Liver (tissue), 9 donors: ENCODE results near the gene TMEM254. TPM values are rescaled to one million over a fixed set of nuclear protein-coding genes. Genes with fewer than 3 reads are reported as not detected.

ENCODE experiments used
- DNase-seq: peaks from one replicate; pipeline ENCODE4 v3.0.0-alpha.2; 2017; ENCODE audit warnings: low spot score
- H3K27ac ChIP-seq, 2 donors: one replicate each; pipeline ENCODE4 v1.7.0; 2013; ENCODE audit warnings: inconsistent platforms in 2 of 2, low read length in 2 of 2, control low read depth in 1 of 2, low read depth in 1 of 2, mild to moderate bottlenecking in 1 of 2
- H3K27me3 ChIP-seq, 4 donors: one replicate each; pipeline versions ENCODE4 v1.6.1 to v1.7.0; 2013; ENCODE audit warnings: low read length in 3 of 4, inconsistent platforms in 1 of 4, mild to moderate bottlenecking in 1 of 4, moderate library complexity in 1 of 4; ENCODE audit not compliant: control insufficient read depth in 4 of 4, insufficient read depth in 4 of 4
- H3K36me3 ChIP-seq, 4 donors: one replicate each; pipeline versions ENCODE4 v1.6.1 to v1.7.0; 2013; ENCODE audit warnings: low read length in 3 of 4, mild to moderate bottlenecking in 3 of 4, low read depth in 1 of 4, moderate library complexity in 1 of 4; ENCODE audit not compliant: control insufficient read depth in 4 of 4, insufficient read depth in 3 of 4
- H3K4me1 ChIP-seq, 4 donors: one replicate each; pipeline versions ENCODE4 v1.6.1 to v1.7.0; 2013; ENCODE audit warnings: low read length in 3 of 4, mild to moderate bottlenecking in 3 of 4, moderate library complexity in 1 of 4; ENCODE audit not compliant: control insufficient read depth in 4 of 4, insufficient read depth in 4 of 4
- H3K4me3 ChIP-seq, 3 donors: one replicate each; pipeline versions ENCODE4 v1.6.1 to v1.7.0; 2013; ENCODE audit warnings: low read length in 3 of 3, control low read depth in 1 of 3, low read depth in 1 of 3, mild to moderate bottlenecking in 1 of 3
- H3K9ac ChIP-seq, 2 donors: one replicate each; pipeline ENCODE4 v1.7.0; 2013; ENCODE audit warnings: low read length in 2 of 2, mild to moderate bottlenecking in 2 of 2, moderate library complexity in 2 of 2, control low read depth in 1 of 2, low read depth in 1 of 2
- H3K9me3 ChIP-seq, 4 donors: one replicate each; pipeline versions ENCODE4 v1.6.1 to v1.7.0; 2013; ENCODE audit warnings: low read length in 3 of 4; ENCODE audit not compliant: control insufficient read depth in 4 of 4
- ATF3 ChIP-seq: IDR thresholded peaks from 2 replicates; pipeline ENCODE4 v1.6.1; 2016; ENCODE audit warnings: antibody characterized with exemption
- CTCF ChIP-seq: fragments of 150-350 bp; IDR thresholded peaks from 2 replicates; pipeline ENCODE4 v1.5.1; 2017; ENCODE audit warnings: improper control_type of control experiment, low read depth, low read length; ENCODE audit not compliant: missing input control
- EGR1 ChIP-seq, 2 donors: IDR thresholded peaks; 2 replicates each; pipeline ENCODE4 v1.6.1; 2016 to 2018; ENCODE audit warnings: antibody characterized with exemption in 2 of 2, low read depth in 2 of 2
- FOXA1 ChIP-seq: IDR thresholded peaks from 2 replicates; pipeline ENCODE4 v1.6.1; 2016; ENCODE audit warnings: antibody characterized with exemption
- FOXA2 ChIP-seq: IDR thresholded peaks from 2 replicates; pipeline ENCODE4 v1.6.1; 2016; ENCODE audit warnings: antibody characterized with exemption
- GABPA ChIP-seq, 2 donors: IDR thresholded peaks in 1 of 2; conservative IDR thresholded peaks in 1 of 2; 2 replicates each; pipeline ENCODE4 v1.6.1; 2016; ENCODE audit warnings: antibody characterized with exemption in 2 of 2, mild to moderate bottlenecking in 1 of 2, moderate library complexity in 1 of 2
- HNF4A ChIP-seq, 2 donors: conservative IDR thresholded peaks; 2 replicates each; pipeline ENCODE4 v1.6.1; 2016; ENCODE audit warnings: antibody characterized with exemption in 2 of 2, mild to moderate bottlenecking in 2 of 2
- HNF4G ChIP-seq: IDR thresholded peaks from 2 replicates; pipeline ENCODE4 v1.6.1; 2016; ENCODE audit warnings: antibody characterized with exemption
- JUND ChIP-seq, 2 donors: IDR thresholded peaks; 2 replicates each; pipeline ENCODE4 v1.6.1; 2016; ENCODE audit warnings: antibody characterized with exemption in 2 of 2
- MAX ChIP-seq: IDR thresholded peaks from 2 replicates; pipeline ENCODE4 v1.6.1; 2016; ENCODE audit warnings: antibody characterized with exemption
- NR2F2 ChIP-seq: IDR thresholded peaks from 2 replicates; pipeline ENCODE4 v1.6.1; 2016; ENCODE audit warnings: antibody characterized with exemption
- RAD21 ChIP-seq, 2 donors: IDR thresholded peaks; 2 replicates each; pipeline ENCODE4 v1.6.1; 2016; ENCODE audit warnings: antibody characterized with exemption in 2 of 2, mild to moderate bottlenecking in 2 of 2
- REST ChIP-seq: IDR thresholded peaks from 2 replicates; pipeline ENCODE4 v1.6.1; 2016; ENCODE audit warnings: antibody characterized with exemption, mild to moderate bottlenecking
- RXRA ChIP-seq, 2 donors: IDR thresholded peaks; 2 replicates each; pipeline ENCODE4 v1.6.1; 2017 to 2018; ENCODE audit warnings: antibody characterized with exemption in 2 of 2, mild to moderate bottlenecking in 1 of 2
- SP1 ChIP-seq: IDR thresholded peaks from 2 replicates; pipeline ENCODE4 v1.6.1; 2018; ENCODE audit warnings: antibody characterized with exemption, mild to moderate bottlenecking
- TAF1 ChIP-seq: conservative IDR thresholded peaks from 2 replicates; pipeline ENCODE4 v1.6.1; 2016; ENCODE audit warnings: antibody characterized with exemption, mild to moderate bottlenecking
- YY1 ChIP-seq: IDR thresholded peaks from 2 replicates; pipeline ENCODE4 v1.6.1; 2016; ENCODE audit warnings: antibody characterized with exemption, mild to moderate bottlenecking
- ZBTB33 ChIP-seq: IDR thresholded peaks from 2 replicates; pipeline ENCODE4 v1.6.1; 2016; ENCODE audit warnings: antibody characterized with exemption
- WGBS: extraction: QIAGEN DNeasy Blood & Tissue Kit; methylation state at CpG from one replicate; pipeline ENCODE4 v1.1.7; 2013; 5-methylcytosine and 5-hydroxymethylcytosine counted together
- polyA plus RNA-seq, 2 donors: library from polyadenylated mRNA; stranded (reverse) in 1 of 2; unstranded in 1 of 2; fragments of 200-250 nt in 1 of 2; fragments of >200 nt in 1 of 2; fragmentation: Nextera tagmentation in 1 of 2; extraction: Ambion mirVana in 1 of 2; gene quantifications; one replicate each; pipeline versions ENCODE4 v1.2.1 to v1.2.3, GENCODE V29; 2013 to 2015
- total RNA-seq, 2 donors: library from RNA; depleted of rRNA; stranded (reverse); fragments of >200 nt; gene quantifications; one replicate each; pipeline ENCODE4 v1.2.3, GENCODE V29; 2014
- donor health status: healthy.
- donor health status: healthy.
- donor health status: healthy.
- donor health status: healthy.
- donor health status: healthy.

Gene TMEM254
- total RNA-seq, result 10 to 100 TPM in 1 of 2 donors, 1 to 10 TPM in 1; 10.0 to 14.5 TPM
- polyA plus RNA-seq, result 10 to 100 TPM; 26.9 to 33.2 TPM

- peak; percentile 88 for DNase-seq
- no peaks in the 10 kb centered on the region for H3K27me3 ChIP-seq
- H3K9ac ChIP-seq, result peak within 1 kb of the TSS; percentile 78 to 87
- peak within 1 kb of the TSS; percentile 77 to 94 for H3K27ac ChIP-seq
- H3K9me3 ChIP-seq, result no peaks in the 10 kb centered on the region
- peaks cover 0 to 10% (median 2%) of the 10 kb centered on the region in 4 donors for H3K36me3 ChIP-seq
- TF ChIP-seq REST (peak; percentile 74), GABPA (IDR thresholded peaks at IDR 0.05 in 1 of 2, conservative IDR thresholded peaks at IDR 0.05 in 1 of 2) (peak in 1 of 2 donors; percentile 79), RAD21 (IDR thresholded peaks at IDR 0.05) (peak in 1 of 2 donors; percentile 21), HNF4G (peak; percentile 87), SP1 (peak; percentile 78), MAX (no peak), FOXA2 (no peak), JUND (IDR thresholded peaks at IDR 0.05) (peak; percentile 54 to 56), TAF1 (peak; percentile 59), RXRA (IDR thresholded peaks at IDR 0.05) (peak; percentile 58 to 64), HNF4A (conservative IDR thresholded peaks at IDR 0.05) (peak; percentile 97), FOXA1 (no peak), ATF3 (peak; percentile 38), EGR1 (IDR thresholded peaks at IDR 0.05; ENCODE audit: low read depth in 2 of 2) (peak; percentile 67 to 73), NR2F2 (peak; percentile 90), CTCF (peak; percentile 7), ZBTB33 (peak; percentile 93), YY1 (peak; percentile 81)
- H3K4me3 ChIP-seq, result peak within 1 kb of the TSS; percentile 71 to 96 (median 93)
- H3K4me1 ChIP-seq, result peaks cover 3 to 16% (median 13%) of the 10 kb centered on the region in 4 donors
- under 1% methylated on average over 64 of the region's 64 CpGs for WGBS
These were observed at the start of gene TMEM254 for GRCh38 chr10:80078448-80079311. Gene TMEM254 (plus strand): TSS chr10:80078665. CDS start chr10:80078700, 35 bp downstream.
